GM10847 (cell line): Measurements from ENCODE around the gene WDR20.

ENCODE experiments used
- POLR2A ChIP-seq: IDR thresholded peaks from 2 replicates; pipeline ENCODE4 v1.6.1; 2011; ENCODE audit not compliant: insufficient read length; ENCODE audit errors: extremely low read depth

WDR20 gene

GRCh38 chr14:102185360-102185759, 45.7 kb downstream of the WDR20 start:
- no peak for TF ChIP-seq POLR2A

- no peak for TF ChIP-seq POLR2A
Measured at GRCh38 chr14:102187044-102187443, 47.3 kb downstream of the WDR20 start.

DNA sequence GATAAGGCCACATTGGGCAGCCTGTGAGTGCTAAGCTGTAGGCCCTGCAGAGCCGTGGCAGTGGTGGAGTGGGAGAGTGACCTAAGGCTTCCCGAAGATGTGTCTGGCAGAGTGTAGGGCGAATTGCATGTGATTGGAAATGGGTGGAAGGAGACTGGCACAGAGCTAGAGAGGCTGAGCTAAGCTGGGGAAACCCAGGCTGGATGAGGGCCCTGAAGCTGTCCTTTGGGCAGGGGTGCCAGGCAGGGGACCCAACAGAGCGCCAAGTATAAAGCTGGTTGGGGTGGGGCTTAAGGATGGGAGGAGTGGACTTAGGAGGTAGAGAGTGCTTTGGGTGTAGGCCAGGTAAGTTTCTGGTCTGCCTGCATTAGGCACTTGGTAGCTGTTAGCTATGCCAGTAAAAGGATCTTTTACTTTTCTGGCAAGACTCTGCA, 47.9 kb downstream of the WDR20 start:
- no peak for TF ChIP-seq POLR2A

- TF ChIP-seq POLR2A, result no peak
Measured at GRCh38 chr14:102188187-102188586, 48.5 kb downstream of the WDR20 start.

DNA sequence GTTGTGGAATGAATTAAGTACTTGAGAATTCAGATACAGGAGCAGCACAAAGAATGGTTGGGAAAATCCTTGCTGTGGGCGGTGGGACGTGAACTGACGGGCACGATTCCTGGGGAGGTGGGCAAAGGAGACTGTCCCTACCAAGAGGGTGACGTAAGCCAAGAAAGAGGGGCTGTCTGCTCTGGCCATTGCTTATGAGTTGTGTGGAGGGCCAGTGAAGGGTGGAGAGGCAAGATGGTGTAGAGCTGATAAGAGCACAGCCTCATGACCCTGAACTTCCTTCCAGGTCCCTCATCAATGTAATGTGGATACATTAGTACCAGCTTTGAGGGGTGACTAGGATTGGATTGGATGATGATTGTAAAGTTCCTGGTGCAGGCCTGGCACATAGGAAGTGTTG, 50.2 kb downstream of the WDR20 start:
- TF ChIP-seq POLR2A, result no peak

GRCh38 chr14:102192840-102193502, 53.3 kb downstream of the WDR20 start:
- TF ChIP-seq POLR2A, result no peak

- TF ChIP-seq POLR2A, result no peak
Measured at GRCh38 chr14:102194856-102195255, 55.2 kb downstream of the WDR20 start.

- TF ChIP-seq POLR2A, result no peak
Measured at GRCh38 chr14:102195446-102195845, 55.7 kb downstream of the WDR20 start.

DNA sequence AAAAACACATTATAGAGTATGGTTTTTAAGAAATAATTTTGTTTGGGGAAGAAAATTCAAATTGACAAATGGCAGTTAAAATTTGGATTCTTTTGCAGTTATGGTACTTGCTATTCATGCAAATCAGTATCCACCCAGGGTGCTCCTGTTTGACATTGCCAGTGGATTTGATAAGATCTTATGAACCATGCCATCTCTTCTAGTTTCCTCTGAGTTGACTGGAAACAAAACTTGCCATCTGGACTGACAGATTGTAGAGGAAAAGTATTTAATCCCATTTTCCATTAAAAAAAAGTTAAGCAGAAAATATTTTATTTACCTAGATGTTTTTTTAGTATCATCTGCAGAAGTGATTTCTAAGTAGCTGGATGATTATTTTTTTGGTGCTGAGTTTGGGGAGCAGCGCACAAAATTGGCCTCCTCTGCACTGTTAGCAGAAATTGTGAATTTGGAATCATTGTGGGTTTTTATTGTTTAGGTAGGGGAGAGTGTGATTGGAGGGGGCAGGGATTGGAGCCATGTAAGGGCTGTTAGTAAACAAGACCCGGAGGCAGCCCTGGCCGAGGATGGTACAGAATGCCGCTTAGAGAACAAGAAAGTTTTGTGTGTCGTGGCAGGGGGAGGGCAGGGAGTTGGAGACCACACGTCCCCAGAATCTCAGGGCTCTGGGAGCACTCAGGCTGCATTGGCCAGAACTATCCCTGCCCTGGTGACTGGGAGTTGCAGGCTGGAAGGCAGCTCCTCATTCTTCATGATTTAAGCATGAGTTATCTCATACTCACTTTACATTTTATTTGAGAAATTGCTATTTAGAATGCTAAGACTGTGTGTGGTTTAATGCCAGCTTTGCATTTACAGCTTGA, 56.6 kb downstream of the WDR20 start:
- TF ChIP-seq POLR2A, result no peak

DNA sequence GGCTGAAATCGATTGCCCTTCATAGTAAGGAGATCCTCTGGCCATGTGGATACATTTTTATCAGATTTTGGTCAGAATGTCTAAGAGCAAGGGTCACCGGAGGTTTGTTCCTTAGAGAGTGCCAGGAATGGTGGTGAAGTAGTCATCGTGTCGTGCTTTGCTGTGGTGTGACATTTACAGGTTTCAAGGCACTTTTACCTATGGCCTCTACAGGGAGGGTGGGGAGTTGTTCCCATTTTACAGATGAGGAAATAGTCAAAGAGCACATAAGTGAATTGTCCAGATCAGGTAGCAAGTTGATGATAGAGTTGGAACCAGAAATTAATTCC, 57.2 kb downstream of the WDR20 start:
- TF ChIP-seq POLR2A, result no peak

- TF ChIP-seq POLR2A, result no peak
Measured at GRCh38 chr14:102197317-102197853, 57.7 kb downstream of the WDR20 start.

GRCh38 chr14:102200690-102201352, 61.1 kb downstream of the WDR20 start:
- TF ChIP-seq POLR2A, result no peak

DNA sequence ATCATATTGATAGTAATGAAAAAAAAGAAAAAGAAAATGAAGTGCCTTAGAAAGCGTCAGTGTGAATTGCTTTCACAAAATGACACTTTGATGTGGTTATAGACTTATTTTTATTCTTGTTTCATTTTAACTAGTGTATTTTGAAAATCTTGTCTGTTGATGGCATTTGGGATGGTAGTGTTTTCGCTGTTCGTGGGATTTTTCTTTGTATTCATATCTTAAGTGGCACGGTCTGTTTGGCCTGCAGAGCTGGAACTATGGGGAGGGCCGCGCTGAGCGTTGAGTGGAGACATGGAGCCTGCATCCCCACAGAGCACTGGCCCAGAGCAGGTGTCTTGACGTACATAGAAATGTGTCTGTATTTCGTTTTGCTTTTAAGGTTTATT, 61.6 kb downstream of the WDR20 start:
- no peak for TF ChIP-seq POLR2A

DNA sequence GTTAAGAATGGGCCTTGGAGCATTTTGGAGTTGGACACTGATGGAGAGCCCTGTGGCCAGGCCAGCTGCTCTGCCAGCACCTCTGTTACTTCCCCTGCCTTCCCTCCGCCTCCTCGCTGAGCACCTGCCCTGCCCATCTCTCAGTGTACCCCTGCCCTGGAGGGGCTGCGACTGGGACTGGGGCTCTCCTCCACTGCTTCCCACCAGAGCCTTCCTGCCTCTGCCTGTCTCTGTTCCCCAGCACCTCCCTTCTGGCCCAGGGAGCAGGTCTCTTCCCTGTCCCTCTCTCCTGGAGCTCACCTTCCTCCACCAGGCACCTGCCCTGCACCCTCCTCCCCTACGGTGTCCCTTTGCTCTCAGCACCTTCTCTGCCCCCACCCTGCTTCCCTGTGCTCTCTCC, 62.1 kb downstream of the WDR20 start:
- TF ChIP-seq POLR2A, result no peak

- no peak for TF ChIP-seq POLR2A
Measured at GRCh38 chr14:102202944-102203343, 63.2 kb downstream of the WDR20 start.

DNA sequence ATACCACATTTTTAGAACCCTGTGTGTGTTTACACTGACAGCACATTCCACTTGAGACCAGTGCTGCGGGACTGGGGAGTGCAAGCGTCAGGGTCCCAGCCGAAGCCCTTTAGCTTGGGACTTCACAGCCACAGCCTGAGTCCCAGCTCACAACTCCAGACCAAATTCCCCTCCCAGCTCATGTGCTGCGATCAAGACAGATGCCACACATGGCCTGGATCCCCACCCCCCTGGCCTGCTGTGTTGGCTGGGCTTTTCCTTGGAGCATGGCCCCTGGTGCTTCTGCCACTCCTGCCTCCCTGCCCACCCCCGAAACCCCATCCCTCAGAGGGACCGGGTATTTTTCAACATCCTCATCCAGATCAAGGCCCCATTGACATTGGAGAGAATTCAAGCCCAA, 63.7 kb downstream of the WDR20 start:
- TF ChIP-seq POLR2A, result no peak
